GM12891 (cell line): ENCODE measurements around the gene ALPK3.

ENCODE experiments used
- POLR2A ChIP-seq: IDR thresholded peaks from 2 replicates; pipeline ENCODE4 v1.6.1; 2011; ENCODE audit warnings: low read depth, low read length, control low read depth
- POLR2AphosphoS5 ChIP-seq: IDR thresholded peaks from 2 replicates; pipeline ENCODE4 v1.6.1; 2011; ENCODE audit warnings: low read depth, low read length, control low read depth
- TAF1 ChIP-seq: IDR thresholded peaks from 2 replicates; pipeline ENCODE4 v1.6.1; 2011; ENCODE audit warnings: low read depth, low read length, control low read depth

DNA sequence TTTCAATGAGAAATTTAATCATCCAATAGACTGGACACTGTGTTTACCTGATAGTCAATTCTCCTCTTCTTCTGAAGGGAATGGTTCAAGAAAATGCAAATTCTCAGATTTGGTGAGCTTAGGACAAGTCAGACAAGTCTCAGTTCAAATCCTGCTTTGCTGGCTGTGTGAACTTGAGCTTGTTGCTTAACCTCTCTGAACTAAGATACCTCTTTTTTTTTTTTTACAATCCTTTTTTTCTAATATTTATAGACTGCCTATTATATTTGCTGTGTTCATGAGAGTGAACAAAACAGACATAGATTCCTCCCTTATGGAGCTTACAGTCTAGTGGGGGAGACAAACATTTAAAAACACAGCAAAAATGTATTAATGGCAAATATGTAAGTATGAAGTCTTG lies 59.1 kb downstream of the ALPK3 start:
- TF ChIP-seq TAF1 (no peak), POLR2A (no peak), POLR2AphosphoS5 (no peak)
